Chondrocyte (in vitro differentiated cells): Measurements from ENCODE around the gene ALCAM. TPM values are rescaled to one million over a fixed set of nuclear protein-coding genes. Genes with fewer than 3 reads are reported as not detected.

Experiments used
- DNase-seq: peaks from one replicate; pipeline ENCODE4 v3.0.0; 2021; ENCODE audit warnings: mixed read lengths, low spot score
- H3K27ac Mint-ChIP-seq: one replicate; pipeline ENCODE4 v1.8.0; 2021; ENCODE audit warnings: mild to moderate bottlenecking, moderate library complexity, mixed read lengths; ENCODE audit not compliant: unreplicated experiment
- H3K27me3 Mint-ChIP-seq: 2 replicates; pipeline ENCODE4 v1.8.0; 2021; ENCODE audit warnings: low read depth, mixed read lengths
- H3K36me3 Mint-ChIP-seq: 2 replicates; pipeline ENCODE4 v1.8.0; 2021; ENCODE audit warnings: low read depth, mixed read lengths
- H3K4me1 Mint-ChIP-seq: 2 replicates; pipeline ENCODE4 v1.8.0; 2021; ENCODE audit warnings: low read depth, mild to moderate bottlenecking, mixed read lengths
- H3K4me3 Mint-ChIP-seq: one replicate; pipeline ENCODE4 v1.8.0; 2021; ENCODE audit warnings: mild to moderate bottlenecking, moderate library complexity, mixed read lengths; ENCODE audit not compliant: unreplicated experiment
- H3K9me3 Mint-ChIP-seq: 2 replicates; pipeline ENCODE4 v1.8.0; 2021; ENCODE audit warnings: low read depth, mixed read lengths
- total RNA-seq: library from RNA; stranded (reverse); gene quantifications from 3 replicates; pipeline ENCODE4 v1.2.1, GENCODE V29; 2021
- TF ChIP-seq, protein P1 (sequence below): fragments of 200-600 bp; sonication (generic); IDR thresholded peaks from 2 replicates; pipeline ENCODE4 v1.5.0; 2021; ENCODE audit warnings: antibody characterized with exemption, mild to moderate bottlenecking, moderate library complexity

The ALCAM gene
- total RNA-seq, 1 donor from 2014 or later, result 270 TPM

DNA sequence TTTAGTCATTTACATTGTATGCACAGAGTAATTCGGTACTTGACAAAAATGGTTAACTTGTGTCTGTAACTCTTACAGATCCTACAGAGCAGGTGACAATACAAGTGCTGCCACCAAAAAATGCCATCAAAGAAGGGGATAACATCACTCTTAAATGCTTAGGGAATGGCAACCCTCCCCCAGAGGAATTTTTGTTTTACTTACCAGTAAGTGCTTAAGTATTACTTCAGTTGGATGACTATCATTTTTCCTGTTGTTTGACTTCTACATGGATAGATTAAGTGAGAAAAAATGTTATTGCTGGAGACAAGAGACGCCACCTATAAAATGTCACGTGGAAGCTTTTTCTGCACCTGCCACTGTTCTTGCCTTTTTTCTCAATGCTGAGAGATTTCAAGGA, 173.2 kb downstream of the ALCAM start:
- Mint-ChIP-seq H3K9me3 (peaks cover 3% of the 10 kb centered on the region), H3K4me1 (peaks cover 29% of the 10 kb centered on the region), H3K27me3 (no peaks in the 10 kb centered on the region), H3K36me3 (peaks cover 55% of the 10 kb centered on the region), H3K27ac (no peak overlapping the region), H3K4me3 (no peak overlapping the region)
- DNase-seq, result no peak
- TF ChIP-seq, protein P1, sequence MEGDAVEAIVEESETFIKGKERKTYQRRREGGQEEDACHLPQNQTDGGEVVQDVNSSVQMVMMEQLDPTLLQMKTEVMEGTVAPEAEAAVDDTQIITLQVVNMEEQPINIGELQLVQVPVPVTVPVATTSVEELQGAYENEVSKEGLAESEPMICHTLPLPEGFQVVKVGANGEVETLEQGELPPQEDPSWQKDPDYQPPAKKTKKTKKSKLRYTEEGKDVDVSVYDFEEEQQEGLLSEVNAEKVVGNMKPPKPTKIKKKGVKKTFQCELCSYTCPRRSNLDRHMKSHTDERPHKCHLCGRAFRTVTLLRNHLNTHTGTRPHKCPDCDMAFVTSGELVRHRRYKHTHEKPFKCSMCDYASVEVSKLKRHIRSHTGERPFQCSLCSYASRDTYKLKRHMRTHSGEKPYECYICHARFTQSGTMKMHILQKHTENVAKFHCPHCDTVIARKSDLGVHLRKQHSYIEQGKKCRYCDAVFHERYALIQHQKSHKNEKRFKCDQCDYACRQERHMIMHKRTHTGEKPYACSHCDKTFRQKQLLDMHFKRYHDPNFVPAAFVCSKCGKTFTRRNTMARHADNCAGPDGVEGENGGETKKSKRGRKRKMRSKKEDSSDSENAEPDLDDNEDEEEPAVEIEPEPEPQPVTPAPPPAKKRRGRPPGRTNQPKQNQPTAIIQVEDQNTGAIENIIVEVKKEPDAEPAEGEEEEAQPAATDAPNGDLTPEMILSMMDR, result no peak

DNA sequence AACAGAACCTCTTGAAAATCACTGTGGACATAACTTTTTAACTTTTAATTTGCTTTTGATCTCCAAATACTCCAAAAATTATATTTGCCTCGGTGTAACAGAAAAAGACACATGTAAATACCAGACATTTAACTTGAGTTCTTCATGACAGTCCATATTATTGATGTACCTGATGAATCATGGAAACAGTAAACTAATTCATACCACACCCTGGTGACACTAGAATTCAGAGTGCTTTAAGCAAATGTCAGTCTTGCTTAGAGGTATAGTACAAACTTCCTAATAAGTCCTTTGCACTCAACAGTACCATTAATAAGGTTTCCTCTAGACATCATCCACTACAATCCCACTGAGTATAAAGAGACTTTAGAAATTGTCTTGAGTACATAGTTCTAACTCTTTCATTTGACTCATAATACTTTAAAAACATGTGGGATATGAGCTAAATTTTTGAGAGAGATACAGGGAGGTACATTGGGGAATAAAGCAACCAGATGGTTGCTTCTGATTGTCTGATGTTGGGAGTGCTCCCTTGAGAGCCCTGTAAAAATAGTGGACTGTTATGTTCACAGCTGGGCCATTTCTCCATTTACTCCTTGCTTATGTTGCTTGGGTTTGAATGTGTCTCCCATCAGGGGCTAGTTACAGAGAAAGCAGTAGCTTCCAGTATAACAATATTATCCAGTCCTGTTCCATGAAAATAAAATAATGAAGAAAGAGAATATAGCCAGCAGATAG, 175.7 kb downstream of the ALCAM start:
- no peak for DNase-seq
- no peaks in the 10 kb centered on the region for H3K27me3 Mint-ChIP-seq
- H3K27ac Mint-ChIP-seq, result no peak overlapping the region
- H3K36me3 Mint-ChIP-seq, result peaks cover 50% of the 10 kb centered on the region
- peaks cover 3% of the 10 kb centered on the region for H3K9me3 Mint-ChIP-seq
- peaks cover 25% of the 10 kb centered on the region for H3K4me1 Mint-ChIP-seq
- TF ChIP-seq, protein P1, result no peak
- H3K4me3 Mint-ChIP-seq, result no peak overlapping the region

DNA sequence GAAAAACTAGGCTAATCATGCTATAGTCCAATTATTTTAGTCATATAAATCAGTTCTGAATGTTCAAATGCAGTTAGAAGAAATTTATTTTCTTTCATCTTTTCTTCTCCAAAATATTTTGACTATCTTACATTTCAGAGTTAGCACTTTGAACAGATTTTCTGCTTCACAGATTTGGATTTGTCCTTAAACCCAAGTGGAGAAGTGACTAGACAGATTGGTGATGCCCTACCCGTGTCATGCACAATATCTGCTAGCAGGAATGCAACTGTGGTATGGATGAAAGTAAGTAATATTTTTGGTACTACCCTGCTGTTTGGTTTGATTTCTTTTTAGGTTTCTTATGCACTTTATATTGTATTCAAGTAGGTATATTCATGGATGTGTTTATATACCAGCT, 178.3 kb downstream of the ALCAM start:
- no peak overlapping the region for H3K27ac Mint-ChIP-seq
- H3K4me1 Mint-ChIP-seq, result peaks cover 8% of the 10 kb centered on the region
- DNase-seq, result no peak
- peaks cover 3% of the 10 kb centered on the region for H3K9me3 Mint-ChIP-seq
- TF ChIP-seq, protein P1, result no peak
- no peaks in the 10 kb centered on the region for H3K27me3 Mint-ChIP-seq
- peaks cover 57% of the 10 kb centered on the region for H3K36me3 Mint-ChIP-seq
- H3K4me3 Mint-ChIP-seq, result no peak overlapping the region

DNA sequence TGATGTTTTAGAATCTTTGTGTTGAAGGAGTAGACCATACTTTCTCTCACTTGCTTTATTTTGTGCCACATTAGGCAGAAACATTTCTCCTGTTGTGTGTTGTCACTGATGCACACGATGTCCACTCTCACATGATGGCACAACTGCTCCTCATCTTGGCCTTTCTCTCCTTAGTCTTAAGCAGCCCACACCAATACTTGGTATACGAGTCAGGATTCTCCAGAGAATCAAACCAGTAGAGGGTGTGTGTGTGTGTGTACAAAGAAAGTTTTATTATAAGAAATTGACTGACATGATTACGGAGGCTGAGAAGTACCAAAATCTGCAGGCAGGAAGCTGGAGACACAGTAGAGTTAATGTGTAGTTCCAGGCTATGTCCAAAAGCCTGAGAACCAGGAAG, 187.1 kb downstream of the ALCAM start:
- TF ChIP-seq, protein P1, result no peak
- Mint-ChIP-seq H3K4me1 (peaks cover 23% of the 10 kb centered on the region), H3K36me3 (peaks cover 52% of the 10 kb centered on the region), H3K27me3 (no peaks in the 10 kb centered on the region), H3K27ac (peak overlapping the region; percentile 32), H3K9me3 (no peaks in the 10 kb centered on the region), H3K4me3 (no peak overlapping the region)
- DNase-seq, result no peak

DNA sequence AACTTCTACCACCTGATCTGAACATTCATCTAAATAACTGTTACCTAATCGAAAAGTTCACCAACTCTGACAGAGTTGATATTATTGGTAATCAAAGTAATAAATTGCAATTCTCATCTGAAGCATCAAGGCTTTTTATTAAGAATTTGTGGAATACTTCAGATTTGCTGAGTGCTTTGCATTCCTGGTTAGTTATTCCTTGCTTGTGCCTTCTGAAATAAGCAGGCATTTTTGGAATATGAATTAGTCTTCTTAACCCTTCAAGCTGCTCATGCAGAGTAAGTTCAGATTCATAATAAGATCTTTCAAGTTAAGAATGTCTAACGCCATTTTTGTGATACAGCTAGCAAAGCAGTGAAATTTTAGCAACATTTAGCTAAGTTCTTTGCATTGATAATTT, 188.5 kb downstream of the ALCAM start:
- H3K4me1 Mint-ChIP-seq, result peaks cover 30% of the 10 kb centered on the region
- H3K27ac Mint-ChIP-seq, result peak overlapping the region; percentile 41
- TF ChIP-seq, protein P1, result no peak
- no peak overlapping the region for H3K4me3 Mint-ChIP-seq
- H3K9me3 Mint-ChIP-seq, result no peaks in the 10 kb centered on the region
- H3K36me3 Mint-ChIP-seq, result peaks cover 47% of the 10 kb centered on the region
- no peak for DNase-seq
- no peaks in the 10 kb centered on the region for H3K27me3 Mint-ChIP-seq
